Peyer's patch (tissue), 4 donors: Measurements from ENCODE around the gene DOCK7. TPM values are rescaled to one million over a fixed set of nuclear protein-coding genes. Genes with fewer than 3 reads are reported as not detected.
A peak's percentile ranks its signal among the peaks of the same experiment; 100 is the strongest.

Source experiments
- DNase-seq, 3 donors: peaks; one replicate each; pipeline ENCODE4 v3.0.0-alpha.2; 2017 to 2019
- H3K27ac ChIP-seq, 4 donors: fragments of 200-600 bp; sonication (generic); one replicate each; pipeline ENCODE4 v1.5.1; 2016 to 2019
- H3K27me3 ChIP-seq, 2 donors: fragments of 200-600 bp; sonication (generic); one replicate each; pipeline ENCODE4 v1.5.1; 2019
- H3K36me3 ChIP-seq, 3 donors: fragments of 200-600 bp; sonication (generic); one replicate each; pipeline ENCODE4 v1.5.1; 2016 to 2019
- H3K4me1 ChIP-seq, 4 donors: fragments of 200-600 bp; sonication (generic); one replicate each; pipeline ENCODE4 v1.5.1; 2016 to 2019
- H3K4me3 ChIP-seq, 4 donors: fragments of 200-600 bp; sonication (generic); 1 replicate in 3 of 4; 2 replicates in 1 of 4; pipeline ENCODE4 v1.5.1; 2016 to 2019; ENCODE audit warnings: mild to moderate bottlenecking in 1 of 4
- H3K9me3 ChIP-seq, 4 donors: fragments of 200-600 bp; sonication (generic); one replicate each; pipeline ENCODE4 v1.5.1; 2016 to 2019; ENCODE audit warnings: mild to moderate bottlenecking in 1 of 4
- POLR2A ChIP-seq, 2 donors: fragments of 450-650 bp; IDR thresholded peaks; one replicate each; pipeline ENCODE4 v1.5.1; 2017; ENCODE audit warnings: antibody characterized with exemption in 2 of 2, mild to moderate bottlenecking in 2 of 2, moderate library complexity in 2 of 2
- total RNA-seq, 4 donors: library from RNA; depleted of rRNA; stranded (reverse); fragments of >200 nt; gene quantifications; one replicate each; pipeline ENCODE4 v1.1.0, GENCODE V29; 2016
- TF ChIP-seq, protein P1 (sequence below), 6 experiments: fragments of 450-650 bp in 4 of 6; fragments of 200-600 bp in 2 of 6; sonication (generic) in 1 of 6; IDR thresholded peaks; one replicate each; pipeline ENCODE4 v1.5.1; 2017 to 2019; ENCODE audit warnings: antibody characterized with exemption in 6 of 6, mild to moderate bottlenecking in 3 of 6, moderate library complexity in 1 of 6

The DOCK7 gene, protein sequence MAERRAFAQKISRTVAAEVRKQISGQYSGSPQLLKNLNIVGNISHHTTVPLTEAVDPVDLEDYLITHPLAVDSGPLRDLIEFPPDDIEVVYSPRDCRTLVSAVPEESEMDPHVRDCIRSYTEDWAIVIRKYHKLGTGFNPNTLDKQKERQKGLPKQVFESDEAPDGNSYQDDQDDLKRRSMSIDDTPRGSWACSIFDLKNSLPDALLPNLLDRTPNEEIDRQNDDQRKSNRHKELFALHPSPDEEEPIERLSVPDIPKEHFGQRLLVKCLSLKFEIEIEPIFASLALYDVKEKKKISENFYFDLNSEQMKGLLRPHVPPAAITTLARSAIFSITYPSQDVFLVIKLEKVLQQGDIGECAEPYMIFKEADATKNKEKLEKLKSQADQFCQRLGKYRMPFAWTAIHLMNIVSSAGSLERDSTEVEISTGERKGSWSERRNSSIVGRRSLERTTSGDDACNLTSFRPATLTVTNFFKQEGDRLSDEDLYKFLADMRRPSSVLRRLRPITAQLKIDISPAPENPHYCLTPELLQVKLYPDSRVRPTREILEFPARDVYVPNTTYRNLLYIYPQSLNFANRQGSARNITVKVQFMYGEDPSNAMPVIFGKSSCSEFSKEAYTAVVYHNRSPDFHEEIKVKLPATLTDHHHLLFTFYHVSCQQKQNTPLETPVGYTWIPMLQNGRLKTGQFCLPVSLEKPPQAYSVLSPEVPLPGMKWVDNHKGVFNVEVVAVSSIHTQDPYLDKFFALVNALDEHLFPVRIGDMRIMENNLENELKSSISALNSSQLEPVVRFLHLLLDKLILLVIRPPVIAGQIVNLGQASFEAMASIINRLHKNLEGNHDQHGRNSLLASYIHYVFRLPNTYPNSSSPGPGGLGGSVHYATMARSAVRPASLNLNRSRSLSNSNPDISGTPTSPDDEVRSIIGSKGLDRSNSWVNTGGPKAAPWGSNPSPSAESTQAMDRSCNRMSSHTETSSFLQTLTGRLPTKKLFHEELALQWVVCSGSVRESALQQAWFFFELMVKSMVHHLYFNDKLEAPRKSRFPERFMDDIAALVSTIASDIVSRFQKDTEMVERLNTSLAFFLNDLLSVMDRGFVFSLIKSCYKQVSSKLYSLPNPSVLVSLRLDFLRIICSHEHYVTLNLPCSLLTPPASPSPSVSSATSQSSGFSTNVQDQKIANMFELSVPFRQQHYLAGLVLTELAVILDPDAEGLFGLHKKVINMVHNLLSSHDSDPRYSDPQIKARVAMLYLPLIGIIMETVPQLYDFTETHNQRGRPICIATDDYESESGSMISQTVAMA (N-terminal part only)
- 10 to 100 TPM; 33.4 to 52.0 (median 46.8) TPM for total RNA-seq

DNA sequence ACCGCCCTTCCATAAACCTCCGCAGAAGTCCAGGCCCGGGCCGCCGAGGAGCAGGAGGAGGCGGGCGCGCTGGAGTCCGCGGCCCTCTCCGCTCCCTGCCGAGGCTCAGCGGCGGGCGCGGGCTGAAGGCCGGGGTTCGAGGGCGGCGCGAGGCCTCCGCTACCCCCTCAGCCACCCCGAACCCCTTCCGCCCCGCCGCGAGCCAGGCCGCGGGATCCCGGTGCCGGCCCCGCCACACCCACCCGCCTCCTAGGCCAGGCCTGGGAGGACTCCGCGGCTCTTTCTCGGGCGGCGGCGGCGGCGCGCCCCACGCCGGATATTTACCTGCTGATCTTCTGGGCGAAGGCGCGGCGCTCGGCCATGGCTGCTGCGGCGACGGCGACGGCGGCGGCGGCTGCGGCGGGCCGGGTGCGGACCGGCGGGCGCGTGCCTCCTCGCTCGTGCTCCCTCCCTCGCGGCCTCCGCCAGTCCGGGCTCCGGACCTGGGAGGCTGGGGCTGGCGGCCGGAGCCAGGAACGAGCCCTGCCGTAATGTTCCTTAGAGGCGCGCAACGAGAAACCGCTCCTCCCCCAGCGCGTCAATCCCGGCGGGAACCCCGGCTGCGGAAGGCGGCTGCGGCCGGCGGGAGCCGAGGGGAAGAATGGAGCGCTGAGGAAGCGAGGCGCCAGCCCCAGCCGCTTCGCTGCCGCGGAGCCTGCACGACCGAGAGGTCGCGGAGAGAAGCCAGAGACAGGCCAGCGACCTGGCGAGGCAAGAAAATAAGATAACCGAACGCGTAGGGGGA is at the start of gene DOCK7:
Gene DOCK7, minus strand, starts transcription at position 484 of the 784 bp plus-strand sequence. Its CDS starts 122 bp downstream, at position 362.
- H3K27ac ChIP-seq: peak within 1 kb of the TSS; percentile 82 to 95 (median 86)

DNA sequence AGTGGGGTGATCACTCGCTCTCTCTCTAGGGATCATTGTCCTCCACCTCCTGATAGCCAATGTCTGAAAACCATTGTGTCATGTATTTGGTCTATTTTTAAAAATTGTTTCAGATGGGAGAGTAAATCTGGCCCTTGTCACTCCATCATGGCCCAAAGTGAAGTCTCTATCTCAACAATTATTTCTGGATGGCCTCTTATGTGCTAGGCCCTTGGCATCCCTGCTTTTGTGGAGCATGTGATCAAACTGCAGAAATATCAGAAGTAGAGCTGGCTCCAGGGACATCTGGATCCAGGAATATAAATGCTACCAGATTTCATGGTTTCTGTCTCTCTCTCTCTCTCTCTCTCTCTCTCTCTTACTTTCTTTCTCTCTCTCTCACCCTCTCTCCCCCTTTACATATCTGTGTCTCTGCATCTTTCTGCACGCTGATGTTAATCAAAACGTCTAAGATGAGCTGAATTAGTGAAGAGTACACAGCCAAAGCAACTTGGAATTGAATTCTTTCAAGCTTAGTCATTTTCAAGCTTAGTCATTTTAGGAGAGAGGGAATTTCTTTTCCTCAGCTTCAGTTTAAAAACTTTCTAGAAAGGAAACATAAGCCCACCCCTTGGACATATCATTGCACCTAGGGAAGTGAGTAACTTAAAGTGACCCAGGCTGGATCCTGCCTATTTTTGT is 47.4 kb upstream of the DOCK7 start:
- Histone ChIP-seq H3K4me3 (no peak overlapping the region), H3K27ac (no peak overlapping the region), H3K4me1 (peaks cover 0 to 7% (median 0%) of the 10 kb centered on the region in 4 donors), H3K27me3 (no peaks in the 10 kb centered on the region), H3K9me3 (no peaks in the 10 kb centered on the region), H3K36me3 (no peaks in the 10 kb centered on the region)
- TF ChIP-seq POLR2A (IDR thresholded peaks at IDR 0.05): no peak
- TF ChIP-seq, protein P1, sequence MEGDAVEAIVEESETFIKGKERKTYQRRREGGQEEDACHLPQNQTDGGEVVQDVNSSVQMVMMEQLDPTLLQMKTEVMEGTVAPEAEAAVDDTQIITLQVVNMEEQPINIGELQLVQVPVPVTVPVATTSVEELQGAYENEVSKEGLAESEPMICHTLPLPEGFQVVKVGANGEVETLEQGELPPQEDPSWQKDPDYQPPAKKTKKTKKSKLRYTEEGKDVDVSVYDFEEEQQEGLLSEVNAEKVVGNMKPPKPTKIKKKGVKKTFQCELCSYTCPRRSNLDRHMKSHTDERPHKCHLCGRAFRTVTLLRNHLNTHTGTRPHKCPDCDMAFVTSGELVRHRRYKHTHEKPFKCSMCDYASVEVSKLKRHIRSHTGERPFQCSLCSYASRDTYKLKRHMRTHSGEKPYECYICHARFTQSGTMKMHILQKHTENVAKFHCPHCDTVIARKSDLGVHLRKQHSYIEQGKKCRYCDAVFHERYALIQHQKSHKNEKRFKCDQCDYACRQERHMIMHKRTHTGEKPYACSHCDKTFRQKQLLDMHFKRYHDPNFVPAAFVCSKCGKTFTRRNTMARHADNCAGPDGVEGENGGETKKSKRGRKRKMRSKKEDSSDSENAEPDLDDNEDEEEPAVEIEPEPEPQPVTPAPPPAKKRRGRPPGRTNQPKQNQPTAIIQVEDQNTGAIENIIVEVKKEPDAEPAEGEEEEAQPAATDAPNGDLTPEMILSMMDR (IDR thresholded peaks at IDR 0.05): no peak
- DNase-seq: no peak

More for the DNA sequence above, at the start of gene DOCK7:
- no peaks in the 10 kb centered on the region for H3K27me3 ChIP-seq
- TF ChIP-seq, protein P1 (IDR thresholded peaks at IDR 0.05): no peak
- TF ChIP-seq POLR2A (IDR thresholded peaks at IDR 0.05): peak; percentile 26 to 44
- H3K9me3 ChIP-seq: no peaks in the 10 kb centered on the region
- peak within 1 kb of the TSS; percentile 84 to 97 (median 94) for H3K4me3 ChIP-seq
- H3K36me3 ChIP-seq: no peaks in the 10 kb centered on the region
- DNase-seq: peak; percentile 47 to 86 (median 84)
- H3K4me1 ChIP-seq: peaks cover 0 to 38% (median 0%) of the 10 kb centered on the region in 4 donors

DNA sequence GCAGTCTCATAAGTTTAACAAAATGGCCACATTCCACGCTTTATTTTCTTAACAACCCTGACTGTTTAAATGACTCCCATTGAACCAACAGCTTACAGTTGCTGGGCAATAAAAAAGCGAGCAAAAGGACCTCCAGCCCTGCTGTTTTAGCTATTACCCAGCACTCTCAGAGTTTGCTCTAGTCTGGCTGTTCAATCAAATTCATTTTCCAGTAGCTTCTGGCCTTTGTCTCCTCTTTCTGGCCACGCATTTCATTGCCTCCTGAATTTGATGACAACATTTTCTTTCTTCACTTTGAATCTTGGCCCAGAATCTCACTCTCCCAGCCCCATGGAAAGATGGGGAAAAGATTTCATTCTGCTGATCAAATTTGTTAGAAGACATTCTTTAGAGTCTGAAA is 44.1 kb upstream of the DOCK7 start:
- Histone ChIP-seq H3K4me1 (peaks cover 0 to 7% (median 0%) of the 10 kb centered on the region in 4 donors), H3K27me3 (no peaks in the 10 kb centered on the region), H3K9me3 (no peaks in the 10 kb centered on the region), H3K4me3 (no peak overlapping the region), H3K27ac (no peak overlapping the region), H3K36me3 (no peaks in the 10 kb centered on the region)
- TF ChIP-seq, protein P1 (IDR thresholded peaks at IDR 0.05): no peak
- no peak for TF ChIP-seq POLR2A (IDR thresholded peaks at IDR 0.05)
- no peak for DNase-seq

DNA sequence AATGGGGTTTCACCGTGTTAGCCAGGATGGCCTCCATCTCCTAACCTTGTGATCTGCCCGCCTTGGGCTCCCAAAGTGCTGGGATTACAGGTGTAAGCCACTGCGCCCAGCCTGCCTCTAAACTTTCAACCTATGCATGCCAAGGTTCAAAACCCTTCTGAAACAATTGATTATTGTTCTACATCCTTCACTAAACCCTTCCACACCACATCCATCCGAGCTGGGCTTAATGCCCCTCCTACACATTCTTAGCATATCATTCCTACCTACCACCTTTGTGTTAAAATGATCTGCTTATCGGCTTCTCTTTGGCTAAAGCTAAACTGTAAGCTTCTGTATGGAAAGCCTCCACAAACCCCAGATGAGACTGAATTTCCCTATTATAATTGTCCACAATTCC is 40.8 kb upstream of the DOCK7 start:
- no peak for TF ChIP-seq POLR2A (IDR thresholded peaks at IDR 0.05)
- TF ChIP-seq, protein P1 (IDR thresholded peaks at IDR 0.05): no peak
- DNase-seq: no peak

More for the DNA sequence above, 40.8 kb upstream of the DOCK7 start:
- Histone ChIP-seq H3K4me3 (no peak overlapping the region), H3K27ac (no peak overlapping the region), H3K9me3 (no peaks in the 10 kb centered on the region), H3K4me1 (peaks cover 0 to 14% (median 2%) of the 10 kb centered on the region in 4 donors), H3K27me3 (no peaks in the 10 kb centered on the region), H3K36me3 (no peaks in the 10 kb centered on the region)
